Loucy (cell line): ENCODE data around the gene RALGPS2.

ENCODE experiments used
- CTCF ChIP-seq: fragments of 200-600 bp; sonication (generic); conservative IDR thresholded peaks from 2 replicates; pipeline ENCODE4 v1.5.1; 2014; ENCODE audit warnings: mild to moderate bottlenecking, antibody characterized with exemption, low read length
- EZH2phosphoT487 ChIP-seq: fragments of 200-600 bp; IDR thresholded peaks from 2 replicates; pipeline ENCODE4 v1.6.1; 2018; ENCODE audit warnings: antibody characterized with exemption, mild to moderate bottlenecking, moderate library complexity, borderline replicate concordance

GRCh38 chr1:178726545-178726944 lies 1.5 kb downstream of the RALGPS2 start:
- TF ChIP-seq CTCF (no peak), EZH2phosphoT487 (no peak)
